Fibroblast of lung (primary cell): ENCODE results near the gene TREML4.

Experiments
- CTCF ChIP-seq, 2 donors: IDR thresholded peaks in 1 of 2; conservative IDR thresholded peaks in 1 of 2; 1 replicate in 1 of 2; 2 replicates in 1 of 2; pipeline ENCODE4 v1.5.1; 2011 to 2012; ENCODE audit warnings: low read length in 2 of 2, control low read depth in 1 of 2, inconsistent platforms in 1 of 2, low read depth in 1 of 2, mild to moderate bottlenecking in 1 of 2
- EZH2 ChIP-seq: IDR thresholded peaks from 2 replicates; pipeline ENCODE4 v1.5.1; 2012; ENCODE audit warnings: low read length, control low read depth, mild to moderate bottlenecking; ENCODE audit errors: missing control alignments

- no peak for TF ChIP-seq CTCF (conservative IDR thresholded peaks at IDR 0.05 in 1 of 2, IDR thresholded peaks at IDR 0.05 in 1 of 2; ENCODE audit: low read depth in 1 of 2, low read length in 2 of 2)
- no peak for TF ChIP-seq EZH2
Measured at GRCh38 chr6:41200296-41200900, 27.8 kb upstream of the TREML4 start.
